ENCODE results near the gene CHCHD6. TPM values are rescaled to one million over a fixed set of nuclear protein-coding genes. Genes with fewer than 3 reads are reported as not detected.

The CHCHD6 gene
- total and polyA plus RNA-seq, 2 of the 4 experiments (the other 2 are of a cell fraction), result 18.8 to 28.9 TPM

DNA sequence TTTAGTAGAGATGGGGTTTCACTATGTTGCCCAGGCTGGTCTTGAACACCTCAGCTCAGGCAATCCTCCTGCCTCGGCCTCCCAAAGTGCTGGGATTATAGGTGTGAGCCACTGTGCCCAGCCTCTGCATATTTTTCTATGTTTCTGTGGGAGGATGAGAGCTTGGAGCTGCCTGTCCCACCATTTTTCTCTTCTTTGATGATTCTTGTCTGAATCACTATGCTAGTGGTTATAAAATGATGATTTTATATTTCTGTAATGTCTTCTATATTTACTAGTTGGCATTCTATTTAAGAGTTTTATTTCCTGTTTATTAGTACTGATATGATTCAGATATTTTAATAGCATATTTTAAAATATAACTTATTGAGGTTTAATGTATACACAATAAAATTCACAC lies 69.7 kb downstream of the CHCHD6 start:
- Histone ChIP-seq H3K36me3 (ENCODE audit: control insufficient read depth, insufficient read depth, low read length) (no peaks in the 10 kb centered on the region), H3K9me3 (ENCODE audit: control insufficient read depth, insufficient read depth, low read length) (no peaks in the 10 kb centered on the region), H3K4me2 (ENCODE audit: low read depth, low read length) (no peak overlapping the region), H4K91ac (ENCODE audit: insufficient read depth, low read depth, low read length) (no peak overlapping the region), H3K14ac (replicated peaks; ENCODE audit: low read depth, low read length) (no peak overlapping the region), H3K18ac (ENCODE audit: low read depth, low read length) (no peak overlapping the region), H2BK15ac (ENCODE audit: low read depth, low read length) (no peak overlapping the region), H3K4me1 (ENCODE audit: control insufficient read depth, insufficient read depth, low read length) (peaks cover 3% of the 10 kb centered on the region; the same call in 1 of the 2 replicates), H3K23ac (ENCODE audit: low read depth, low read length) (no peak overlapping the region), H2BK5ac (ENCODE audit: low read depth, low read length, poor library complexity, severe bottlenecking) (no peak overlapping the region), H3K79me1 (ENCODE audit: low read depth in 1 of 2, low read length in 2 of 2) (peaks cover 0 to 7% of the 10 kb centered on the region in 2 experiments; a peak in 3 of 4 replicates), H3K27ac (ENCODE audit: insufficient read depth, low read length) (no peak overlapping the region), H3K27me3 (ENCODE audit: control insufficient read depth, insufficient read depth, low read length) (no peaks in the 10 kb centered on the region), H2BK20ac (ENCODE audit: low read depth, low read length) (no peak overlapping the region), H2AK5ac (ENCODE audit: low read depth, low read length) (no peak overlapping the region), H3K56ac (ENCODE audit: extremely low read depth, insufficient read depth, low read length) (no peak overlapping the region), H2BK120ac (ENCODE audit: low read depth, low read length) (no peak overlapping the region), H3K4ac (ENCODE audit: low read depth, low read length) (no peak overlapping the region), H2AK9ac (replicated peaks; ENCODE audit: low read depth, low read length, poor library complexity) (no peak overlapping the region), H3K9ac (ENCODE audit: low read depth, low read length) (no peak overlapping the region), H4K5ac (ENCODE audit: low read depth, low read length) (no peak overlapping the region), H4K20me1 (ENCODE audit: insufficient read depth, low read length) (peaks cover 3% of the 10 kb centered on the region; the same call in 1 of the 2 replicates), H3K4me3 (ENCODE audit: insufficient read depth, low read depth, low read length) (no peak overlapping the region), H3K9me1 (ENCODE audit: insufficient read depth, low read length) (no peaks in the 10 kb centered on the region; the same call in 1 of the 2 replicates), H4K8ac (ENCODE audit: low read depth in 2 of 2, low read length in 2 of 2) (no peak overlapping the region), H2AFZ (replicated peaks; ENCODE audit: low read length, poor library complexity) (no peak overlapping the region)
- ATAC-seq (ENCODE audit: low read depth) (no peak; the same call in 1 of the 2 replicates), DNase-seq (peak; percentile 32)
- ChIA-PET CTCF (no interaction called here), POLR2A (ENCODE audit: unreplicated experiment) (no interaction called here)
- dilution Hi-C loops (cut with HindIII; ENCODE audit: low sequenced_read_pairs, unreplicated experiment) (no loop called here), intact Hi-C loops (cut with micrococcal nuclease) (no loop called here), in situ Hi-C loops (cut with MboI; ENCODE audit: low sequenced_read_pairs) (no loop called here)
- no TSS peak for BruUV-seq (replicated peaks)
- no CpG with 5 or more reads among the region's 1 CpG for WGBS, 2 experiments (ENCODE audit: extremely low coverage in 2 of 2, insufficient read length in 1 of 2)
- no peak for TF ChIP-seq SMC3 (IDR thresholded peaks at IDR 0.05; ENCODE audit: low read depth, low read length)
- TF ChIP-seq BHLHE40 (IDR thresholded peaks at IDR 0.05; ENCODE audit: low read depth, low read length), result no peak
- TF ChIP-seq CEBPB (IDR thresholded peaks at IDR 0.05; ENCODE audit: low read depth, low read length), result no peak
- TF ChIP-seq MAFK (IDR thresholded peaks at IDR 0.05; ENCODE audit: low read depth, low read length), result no peak
- TF ChIP-seq RFX5 (IDR thresholded peaks at IDR 0.05; ENCODE audit: low read depth, low read length), result no peak
- TF ChIP-seq, protein P1, sequence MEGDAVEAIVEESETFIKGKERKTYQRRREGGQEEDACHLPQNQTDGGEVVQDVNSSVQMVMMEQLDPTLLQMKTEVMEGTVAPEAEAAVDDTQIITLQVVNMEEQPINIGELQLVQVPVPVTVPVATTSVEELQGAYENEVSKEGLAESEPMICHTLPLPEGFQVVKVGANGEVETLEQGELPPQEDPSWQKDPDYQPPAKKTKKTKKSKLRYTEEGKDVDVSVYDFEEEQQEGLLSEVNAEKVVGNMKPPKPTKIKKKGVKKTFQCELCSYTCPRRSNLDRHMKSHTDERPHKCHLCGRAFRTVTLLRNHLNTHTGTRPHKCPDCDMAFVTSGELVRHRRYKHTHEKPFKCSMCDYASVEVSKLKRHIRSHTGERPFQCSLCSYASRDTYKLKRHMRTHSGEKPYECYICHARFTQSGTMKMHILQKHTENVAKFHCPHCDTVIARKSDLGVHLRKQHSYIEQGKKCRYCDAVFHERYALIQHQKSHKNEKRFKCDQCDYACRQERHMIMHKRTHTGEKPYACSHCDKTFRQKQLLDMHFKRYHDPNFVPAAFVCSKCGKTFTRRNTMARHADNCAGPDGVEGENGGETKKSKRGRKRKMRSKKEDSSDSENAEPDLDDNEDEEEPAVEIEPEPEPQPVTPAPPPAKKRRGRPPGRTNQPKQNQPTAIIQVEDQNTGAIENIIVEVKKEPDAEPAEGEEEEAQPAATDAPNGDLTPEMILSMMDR (conservative IDR thresholded peaks at IDR 0.05; ENCODE audit: low read depth, low read length), result no peak
- no peak for TF ChIP-seq MAZ (IDR thresholded peaks at IDR 0.05; ENCODE audit: borderline replicate concordance, low read depth, low read length)
- TF ChIP-seq RCOR1 (IDR thresholded peaks at IDR 0.05; ENCODE audit: insufficient replicate concordance, low read length), result no peak
- TF ChIP-seq CHD1 (IDR thresholded peaks at IDR 0.05; ENCODE audit: low read depth, low read length), result no peak
- TF ChIP-seq FOS (IDR thresholded peaks at IDR 0.05; ENCODE audit: low read depth, low read length), result no peak
- no peak for TF ChIP-seq POLR2A (IDR thresholded peaks at IDR 0.05; ENCODE audit: low read depth, low read length)
- no peak for TF ChIP-seq NFE2L2 (IDR thresholded peaks at IDR 0.05; ENCODE audit: low read depth, low read length)
- TF ChIP-seq MXI1 (IDR thresholded peaks at IDR 0.05; ENCODE audit: borderline replicate concordance, low read depth, low read length), result no peak
- TF ChIP-seq, protein P2, sequence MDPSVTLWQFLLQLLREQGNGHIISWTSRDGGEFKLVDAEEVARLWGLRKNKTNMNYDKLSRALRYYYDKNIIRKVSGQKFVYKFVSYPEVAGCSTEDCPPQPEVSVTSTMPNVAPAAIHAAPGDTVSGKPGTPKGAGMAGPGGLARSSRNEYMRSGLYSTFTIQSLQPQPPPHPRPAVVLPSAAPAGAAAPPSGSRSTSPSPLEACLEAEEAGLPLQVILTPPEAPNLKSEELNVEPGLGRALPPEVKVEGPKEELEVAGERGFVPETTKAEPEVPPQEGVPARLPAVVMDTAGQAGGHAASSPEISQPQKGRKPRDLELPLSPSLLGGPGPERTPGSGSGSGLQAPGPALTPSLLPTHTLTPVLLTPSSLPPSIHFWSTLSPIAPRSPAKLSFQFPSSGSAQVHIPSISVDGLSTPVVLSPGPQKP (IDR thresholded peaks at IDR 0.05; ENCODE audit: borderline replicate concordance, low read depth, low read length), result no peak
- TF ChIP-seq, protein P3, sequence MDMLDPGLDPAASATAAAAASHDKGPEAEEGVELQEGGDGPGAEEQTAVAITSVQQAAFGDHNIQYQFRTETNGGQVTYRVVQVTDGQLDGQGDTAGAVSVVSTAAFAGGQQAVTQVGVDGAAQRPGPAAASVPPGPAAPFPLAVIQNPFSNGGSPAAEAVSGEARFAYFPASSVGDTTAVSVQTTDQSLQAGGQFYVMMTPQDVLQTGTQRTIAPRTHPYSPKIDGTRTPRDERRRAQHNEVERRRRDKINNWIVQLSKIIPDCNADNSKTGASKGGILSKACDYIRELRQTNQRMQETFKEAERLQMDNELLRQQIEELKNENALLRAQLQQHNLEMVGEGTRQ (IDR thresholded peaks at IDR 0.05; ENCODE audit: low read depth, low read length), result no peak
- no peak for TF ChIP-seq RAD21 (IDR thresholded peaks at IDR 0.05; ENCODE audit: low read length)

All from IMR-90 (cell line).